Measurements from ENCODE around the gene AASS.

The AASS gene

DNA sequence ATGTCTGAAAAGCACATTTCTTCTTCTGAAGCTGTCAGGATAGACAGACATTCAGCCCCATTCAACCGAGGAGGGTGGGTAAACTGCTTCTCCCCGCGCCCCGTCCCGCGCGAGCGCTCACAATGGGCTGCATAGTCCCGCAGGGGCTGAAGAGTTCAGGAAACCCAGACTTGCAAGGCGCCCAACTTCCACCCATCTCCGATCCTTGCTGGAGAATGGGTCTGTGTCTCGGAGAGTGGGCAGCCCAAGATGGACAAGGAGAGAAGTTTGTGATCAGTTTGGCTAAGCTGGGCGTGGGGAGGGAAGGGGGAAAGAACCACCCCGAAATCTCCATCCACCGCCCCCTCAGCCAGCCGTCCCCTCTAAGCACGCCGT is 686 bp downstream of the AASS start:
- Histone ChIP-seq H3K27ac (peak overlapping the region; percentile 72), H3K27me3 (replicated peaks) (no peaks in the 10 kb centered on the region), H3K4me3 (ENCODE audit: low read depth, low read length) (peak overlapping the region; percentile 84), H3K36me3 (replicated peaks) (no peaks in the 10 kb centered on the region)
- TF ChIP-seq, protein P1, sequence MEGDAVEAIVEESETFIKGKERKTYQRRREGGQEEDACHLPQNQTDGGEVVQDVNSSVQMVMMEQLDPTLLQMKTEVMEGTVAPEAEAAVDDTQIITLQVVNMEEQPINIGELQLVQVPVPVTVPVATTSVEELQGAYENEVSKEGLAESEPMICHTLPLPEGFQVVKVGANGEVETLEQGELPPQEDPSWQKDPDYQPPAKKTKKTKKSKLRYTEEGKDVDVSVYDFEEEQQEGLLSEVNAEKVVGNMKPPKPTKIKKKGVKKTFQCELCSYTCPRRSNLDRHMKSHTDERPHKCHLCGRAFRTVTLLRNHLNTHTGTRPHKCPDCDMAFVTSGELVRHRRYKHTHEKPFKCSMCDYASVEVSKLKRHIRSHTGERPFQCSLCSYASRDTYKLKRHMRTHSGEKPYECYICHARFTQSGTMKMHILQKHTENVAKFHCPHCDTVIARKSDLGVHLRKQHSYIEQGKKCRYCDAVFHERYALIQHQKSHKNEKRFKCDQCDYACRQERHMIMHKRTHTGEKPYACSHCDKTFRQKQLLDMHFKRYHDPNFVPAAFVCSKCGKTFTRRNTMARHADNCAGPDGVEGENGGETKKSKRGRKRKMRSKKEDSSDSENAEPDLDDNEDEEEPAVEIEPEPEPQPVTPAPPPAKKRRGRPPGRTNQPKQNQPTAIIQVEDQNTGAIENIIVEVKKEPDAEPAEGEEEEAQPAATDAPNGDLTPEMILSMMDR (IDR thresholded peaks at IDR 0.05; ENCODE audit: low read depth, low read length, missing control alignments), result no peak
- DNase-seq, result peak; percentile 9
- in situ Hi-C loops (cut with HindIII; ENCODE audit: low pct_ligation_motif_present, low sequenced_read_pairs), result no loop called here

DNA sequence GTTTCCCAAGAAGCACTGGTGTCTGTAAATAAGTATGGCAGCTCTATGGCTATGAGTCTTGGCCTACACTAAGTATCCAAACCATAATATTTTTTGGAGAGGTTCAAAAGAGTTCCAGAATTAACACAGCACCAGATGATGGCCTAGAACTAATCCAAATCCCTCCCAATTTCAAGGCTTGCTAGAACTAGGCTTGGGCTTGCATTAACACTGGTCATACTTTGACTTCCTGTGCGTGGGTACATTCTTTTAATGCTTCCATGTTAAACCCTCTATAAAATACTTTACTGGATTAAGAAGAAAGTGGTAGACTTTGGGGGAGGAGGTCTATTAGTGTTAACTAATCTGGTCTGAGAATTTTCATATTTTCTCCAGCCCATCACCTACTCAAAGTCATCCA is 3.1 kb downstream of the AASS start:
- Histone ChIP-seq H3K27ac (no peak overlapping the region), H3K4me3 (ENCODE audit: low read depth, low read length) (no peak overlapping the region), H3K27me3 (replicated peaks) (no peaks in the 10 kb centered on the region), H3K36me3 (replicated peaks) (no peaks in the 10 kb centered on the region)
- in situ Hi-C loops (cut with HindIII; ENCODE audit: low pct_ligation_motif_present, low sequenced_read_pairs), result no loop called here
- DNase-seq, result no peak
- TF ChIP-seq, protein P1 (IDR thresholded peaks at IDR 0.05; ENCODE audit: low read depth, low read length, missing control alignments), result no peak

DNA sequence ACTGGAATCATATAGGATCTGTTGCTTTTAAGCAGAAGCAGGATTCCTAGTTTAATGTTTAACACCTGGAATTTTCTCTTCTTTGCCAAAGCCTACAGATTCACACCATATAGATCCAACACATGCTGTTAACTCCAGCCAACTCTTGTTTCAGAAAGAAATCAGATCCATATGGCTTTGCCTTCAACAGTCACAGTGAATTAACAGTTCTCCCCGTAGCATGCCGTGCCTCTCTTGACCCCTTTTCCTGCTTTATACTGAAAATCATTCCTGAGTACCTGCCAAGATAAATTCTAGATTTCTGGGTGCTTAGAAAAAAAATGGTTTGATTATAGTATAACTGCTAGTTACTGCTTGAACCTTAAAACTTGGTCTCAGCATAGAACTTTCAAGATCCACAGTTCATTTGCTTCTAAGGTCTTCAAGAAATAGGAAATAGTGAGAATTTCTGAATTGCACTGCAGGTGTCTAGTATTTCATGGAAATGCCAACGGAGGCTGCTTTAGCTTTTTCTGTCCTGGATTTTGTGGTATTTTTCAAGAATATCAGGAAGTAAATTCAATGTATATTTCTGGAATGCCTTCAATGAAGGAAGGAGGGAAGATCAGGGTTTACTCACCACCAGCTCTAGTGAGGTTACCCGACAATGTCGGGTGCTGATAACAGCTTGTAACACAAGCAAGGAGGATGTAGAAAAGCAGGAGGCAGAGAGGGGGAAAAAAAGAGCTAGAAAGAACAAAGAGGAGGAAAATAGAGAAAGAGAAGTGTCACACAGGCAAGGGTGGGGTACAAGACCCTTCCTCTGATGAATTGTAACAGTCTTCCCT is 6.6 kb downstream of the AASS start:
- TF ChIP-seq, protein P1 (IDR thresholded peaks at IDR 0.05; ENCODE audit: low read depth, low read length, missing control alignments), result no peak
- Histone ChIP-seq H3K4me3 (ENCODE audit: low read depth, low read length) (peak overlapping the region; percentile 43), H3K36me3 (replicated peaks) (no peaks in the 10 kb centered on the region), H3K27ac (peak overlapping the region; percentile 49), H3K27me3 (replicated peaks) (no peaks in the 10 kb centered on the region)
- DNase-seq, result peak; percentile 27
- in situ Hi-C loops (cut with HindIII; ENCODE audit: low pct_ligation_motif_present, low sequenced_read_pairs), result no loop called here

DNA sequence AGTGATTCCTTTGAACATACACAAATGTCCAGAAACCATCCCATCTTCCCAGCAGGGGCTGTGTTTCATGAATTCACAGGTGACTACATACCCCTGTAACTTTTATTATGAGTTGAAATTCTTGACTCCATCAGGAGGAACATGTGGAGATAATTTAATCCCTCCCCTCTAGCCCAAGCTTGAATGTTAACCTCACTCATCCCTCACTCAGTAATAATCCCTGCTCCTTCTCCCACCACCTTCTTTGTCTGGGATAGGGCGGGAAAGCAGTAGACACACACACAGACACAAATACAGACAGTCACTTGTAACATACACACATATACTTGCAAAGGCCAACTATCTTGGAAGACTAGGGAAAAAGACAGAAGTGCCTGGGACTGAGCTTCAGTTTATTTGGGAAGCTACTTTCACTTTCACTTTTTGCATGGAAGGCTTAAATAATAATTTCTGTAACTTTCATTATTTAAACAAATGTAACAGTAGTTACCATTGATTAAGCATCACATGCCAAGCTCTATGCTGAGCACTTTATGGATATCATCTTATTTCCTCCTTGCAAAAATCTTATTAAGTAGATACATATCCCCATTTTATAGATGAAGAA is 7.3 kb downstream of the AASS start:
- Histone ChIP-seq H3K4me3 (ENCODE audit: low read depth, low read length) (peak overlapping the region; percentile 43), H3K36me3 (replicated peaks) (no peaks in the 10 kb centered on the region), H3K27me3 (replicated peaks) (no peaks in the 10 kb centered on the region), H3K27ac (peak overlapping the region; percentile 49)
- DNase-seq, result no peak
- TF ChIP-seq, protein P1 (IDR thresholded peaks at IDR 0.05; ENCODE audit: low read depth, low read length, missing control alignments), result no peak
- in situ Hi-C loops (cut with HindIII; ENCODE audit: low pct_ligation_motif_present, low sequenced_read_pairs), result no loop called here

DNA sequence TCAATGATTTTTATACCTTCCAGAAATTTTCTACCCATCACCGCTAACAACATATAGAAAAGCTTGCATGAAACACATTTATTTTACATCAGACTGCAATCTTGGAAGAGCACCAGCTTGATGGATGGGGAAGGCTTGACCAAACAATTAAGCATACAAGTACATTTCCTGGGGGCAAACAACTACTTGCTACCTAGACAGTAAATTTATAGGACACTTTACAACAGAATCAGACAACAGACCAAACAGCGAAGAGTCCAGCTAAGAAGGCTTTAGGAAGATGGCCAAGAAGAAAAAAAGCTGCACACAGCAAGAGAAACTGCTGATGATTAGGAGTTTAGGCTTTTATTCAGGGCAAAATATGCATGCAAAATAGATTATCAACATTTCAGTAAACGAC is 8.0 kb downstream of the AASS start:
- TF ChIP-seq, protein P1 (IDR thresholded peaks at IDR 0.05; ENCODE audit: low read depth, low read length, missing control alignments), result no peak
- Histone ChIP-seq H3K4me3 (ENCODE audit: low read depth, low read length) (no peak overlapping the region), H3K27me3 (replicated peaks) (no peaks in the 10 kb centered on the region), H3K27ac (no peak overlapping the region), H3K36me3 (replicated peaks) (no peaks in the 10 kb centered on the region)
- in situ Hi-C loops (cut with HindIII; ENCODE audit: low pct_ligation_motif_present, low sequenced_read_pairs), result no loop called here
- no peak for DNase-seq
